WTC11 (cell line): ENCODE measurements around the gene ZNF74.

Source experiments
- ATF6 ChIP-seq: sonication (generic); formaldehyde crosslinking; IDR thresholded peaks from 2 replicates; pipeline ENCODE4 v1.8.1; 2023; ENCODE audit warnings: mild to moderate bottlenecking, missing genetic modification reagents
- FOXP4 ChIP-seq: sonication (generic); formaldehyde crosslinking; IDR thresholded peaks from 2 replicates; pipeline ENCODE4 v1.8.0; 2022; ENCODE audit warnings: mild to moderate bottlenecking, missing genetic modification reagents
- NFYB ChIP-seq: sonication (generic); formaldehyde crosslinking; conservative IDR thresholded peaks from 2 replicates; pipeline ENCODE4 v1.8.0; 2022; ENCODE audit warnings: low read depth, missing genetic modification reagents
- NR2C2 ChIP-seq: sonication (generic); formaldehyde crosslinking; IDR thresholded peaks from 2 replicates; pipeline ENCODE4 v1.8.0; 2022; ENCODE audit warnings: mild to moderate bottlenecking, missing genetic modification reagents
- PRDM15 ChIP-seq: sonication (generic); formaldehyde crosslinking; IDR thresholded peaks from 2 replicates; pipeline ENCODE4 v1.8.0; 2022; ENCODE audit warnings: missing genetic modification reagents
- RORB ChIP-seq: fragments of 250-450 bp; sonication (Bioruptor Pico); IDR thresholded peaks from 2 replicates; pipeline ENCODE4 v1.9.0; 2021; ENCODE audit warnings: mild to moderate bottlenecking
- SOX15 ChIP-seq: fragments of 250-450 bp; sonication (Bioruptor Pico); IDR thresholded peaks from 2 replicates; pipeline ENCODE4 v1.9.0; 2021; ENCODE audit warnings: mild to moderate bottlenecking
- TEAD4 ChIP-seq: sonication (generic); formaldehyde crosslinking; IDR thresholded peaks from 2 replicates; pipeline ENCODE4 v1.8.0; 2022; ENCODE audit warnings: mild to moderate bottlenecking, missing genetic modification reagents
- ZNF317 ChIP-seq: sonication (generic); formaldehyde crosslinking; IDR thresholded peaks from 2 replicates; pipeline ENCODE4 v1.8.1; 2023; ENCODE audit warnings: low read depth, mild to moderate bottlenecking, moderate library complexity, missing genetic modification reagents, borderline replicate concordance
- TF ChIP-seq, protein P1 (sequence below): sonication (generic); formaldehyde crosslinking; conservative IDR thresholded peaks from 2 replicates; pipeline ENCODE4 v1.8.1; 2022; ENCODE audit warnings: mild to moderate bottlenecking, missing genetic modification reagents
- TF ChIP-seq, protein P2 (sequence below): fragments of 200-600 bp; IDR thresholded peaks from 2 replicates; pipeline ENCODE4 v1.8.0; 2022; ENCODE audit warnings: antibody characterized with exemption
- TF ChIP-seq, protein P3 (sequence below): sonication (generic); formaldehyde crosslinking; IDR thresholded peaks from 2 replicates; pipeline ENCODE4 v1.8.1; 2022; ENCODE audit warnings: low read depth, missing genetic modification reagents, borderline replicate concordance
- TF ChIP-seq, protein P4 (sequence below): fragments of 250-450 bp; sonication (Bioruptor Pico); IDR thresholded peaks from 2 replicates; pipeline ENCODE4 v1.9.0; 2021; ENCODE audit warnings: mild to moderate bottlenecking

DNA sequence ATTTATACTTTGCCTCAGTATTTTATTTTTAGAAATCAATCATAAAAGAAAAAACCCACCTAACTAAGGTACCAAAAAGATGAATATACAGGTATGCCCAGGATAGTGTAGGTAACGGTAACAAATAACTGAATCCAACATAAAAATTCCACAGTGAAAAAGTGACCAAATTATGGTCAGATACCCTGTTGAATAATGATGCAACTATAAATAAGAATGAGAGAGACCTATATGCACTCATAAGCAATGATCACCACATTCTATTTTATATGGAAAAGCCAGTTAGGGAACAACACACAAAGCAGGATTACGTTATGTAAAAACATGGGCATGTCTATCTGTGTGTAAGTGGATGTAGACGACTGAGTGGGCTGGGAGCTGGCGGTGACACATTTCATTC is 7.0 kb upstream of the ZNF74 start:
- TF ChIP-seq, protein P1, sequence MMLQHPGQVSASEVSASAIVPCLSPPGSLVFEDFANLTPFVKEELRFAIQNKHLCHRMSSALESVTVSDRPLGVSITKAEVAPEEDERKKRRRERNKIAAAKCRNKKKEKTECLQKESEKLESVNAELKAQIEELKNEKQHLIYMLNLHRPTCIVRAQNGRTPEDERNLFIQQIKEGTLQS (CRISPR knock-in tag): no peak
- TF ChIP-seq ATF6 (CRISPR knock-in tag) (no peak), TEAD4 (CRISPR knock-in tag) (no peak), ZNF317 (CRISPR knock-in tag) (no peak), PRDM15 (no peak), RORB (CRISPR knock-in tag) (no peak), NFYB (CRISPR knock-in tag) (no peak), FOXP4 (CRISPR knock-in tag) (no peak), NR2C2 (CRISPR knock-in tag) (no peak), SOX15 (CRISPR knock-in tag) (no peak)
- TF ChIP-seq, protein P2, sequence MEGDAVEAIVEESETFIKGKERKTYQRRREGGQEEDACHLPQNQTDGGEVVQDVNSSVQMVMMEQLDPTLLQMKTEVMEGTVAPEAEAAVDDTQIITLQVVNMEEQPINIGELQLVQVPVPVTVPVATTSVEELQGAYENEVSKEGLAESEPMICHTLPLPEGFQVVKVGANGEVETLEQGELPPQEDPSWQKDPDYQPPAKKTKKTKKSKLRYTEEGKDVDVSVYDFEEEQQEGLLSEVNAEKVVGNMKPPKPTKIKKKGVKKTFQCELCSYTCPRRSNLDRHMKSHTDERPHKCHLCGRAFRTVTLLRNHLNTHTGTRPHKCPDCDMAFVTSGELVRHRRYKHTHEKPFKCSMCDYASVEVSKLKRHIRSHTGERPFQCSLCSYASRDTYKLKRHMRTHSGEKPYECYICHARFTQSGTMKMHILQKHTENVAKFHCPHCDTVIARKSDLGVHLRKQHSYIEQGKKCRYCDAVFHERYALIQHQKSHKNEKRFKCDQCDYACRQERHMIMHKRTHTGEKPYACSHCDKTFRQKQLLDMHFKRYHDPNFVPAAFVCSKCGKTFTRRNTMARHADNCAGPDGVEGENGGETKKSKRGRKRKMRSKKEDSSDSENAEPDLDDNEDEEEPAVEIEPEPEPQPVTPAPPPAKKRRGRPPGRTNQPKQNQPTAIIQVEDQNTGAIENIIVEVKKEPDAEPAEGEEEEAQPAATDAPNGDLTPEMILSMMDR: no peak
- TF ChIP-seq, protein P3, sequence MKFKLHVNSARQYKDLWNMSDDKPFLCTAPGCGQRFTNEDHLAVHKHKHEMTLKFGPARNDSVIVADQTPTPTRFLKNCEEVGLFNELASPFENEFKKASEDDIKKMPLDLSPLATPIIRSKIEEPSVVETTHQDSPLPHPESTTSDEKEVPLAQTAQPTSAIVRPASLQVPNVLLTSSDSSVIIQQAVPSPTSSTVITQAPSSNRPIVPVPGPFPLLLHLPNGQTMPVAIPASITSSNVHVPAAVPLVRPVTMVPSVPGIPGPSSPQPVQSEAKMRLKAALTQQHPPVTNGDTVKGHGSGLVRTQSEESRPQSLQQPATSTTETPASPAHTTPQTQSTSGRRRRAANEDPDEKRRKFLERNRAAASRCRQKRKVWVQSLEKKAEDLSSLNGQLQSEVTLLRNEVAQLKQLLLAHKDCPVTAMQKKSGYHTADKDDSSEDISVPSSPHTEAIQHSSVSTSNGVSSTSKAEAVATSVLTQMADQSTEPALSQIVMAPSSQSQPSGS: no peak
- TF ChIP-seq, protein P4, sequence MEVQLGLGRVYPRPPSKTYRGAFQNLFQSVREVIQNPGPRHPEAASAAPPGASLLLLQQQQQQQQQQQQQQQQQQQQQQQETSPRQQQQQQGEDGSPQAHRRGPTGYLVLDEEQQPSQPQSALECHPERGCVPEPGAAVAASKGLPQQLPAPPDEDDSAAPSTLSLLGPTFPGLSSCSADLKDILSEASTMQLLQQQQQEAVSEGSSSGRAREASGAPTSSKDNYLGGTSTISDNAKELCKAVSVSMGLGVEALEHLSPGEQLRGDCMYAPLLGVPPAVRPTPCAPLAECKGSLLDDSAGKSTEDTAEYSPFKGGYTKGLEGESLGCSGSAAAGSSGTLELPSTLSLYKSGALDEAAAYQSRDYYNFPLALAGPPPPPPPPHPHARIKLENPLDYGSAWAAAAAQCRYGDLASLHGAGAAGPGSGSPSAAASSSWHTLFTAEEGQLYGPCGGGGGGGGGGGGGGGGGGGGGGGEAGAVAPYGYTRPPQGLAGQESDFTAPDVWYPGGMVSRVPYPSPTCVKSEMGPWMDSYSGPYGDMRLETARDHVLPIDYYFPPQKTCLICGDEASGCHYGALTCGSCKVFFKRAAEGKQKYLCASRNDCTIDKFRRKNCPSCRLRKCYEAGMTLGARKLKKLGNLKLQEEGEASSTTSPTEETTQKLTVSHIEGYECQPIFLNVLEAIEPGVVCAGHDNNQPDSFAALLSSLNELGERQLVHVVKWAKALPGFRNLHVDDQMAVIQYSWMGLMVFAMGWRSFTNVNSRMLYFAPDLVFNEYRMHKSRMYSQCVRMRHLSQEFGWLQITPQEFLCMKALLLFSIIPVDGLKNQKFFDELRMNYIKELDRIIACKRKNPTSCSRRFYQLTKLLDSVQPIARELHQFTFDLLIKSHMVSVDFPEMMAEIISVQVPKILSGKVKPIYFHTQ (CRISPR knock-in tag): no peak
